OCI-M2 (cell line): Measurements from ENCODE around the gene PRXL2B.
"Not testable (repeated sequence)": the region's sequence is repeated elsewhere in the genome, so short reads cannot be mapped to it uniquely, and the experiment has no call there.

Experiments
- DNase-seq: peaks from one replicate; lab custom pipeline; 2025; ENCODE audit not compliant: unreplicated experiment; lab: John Stamatoyannopoulos, UW

Gene PRXL2B

DNA sequence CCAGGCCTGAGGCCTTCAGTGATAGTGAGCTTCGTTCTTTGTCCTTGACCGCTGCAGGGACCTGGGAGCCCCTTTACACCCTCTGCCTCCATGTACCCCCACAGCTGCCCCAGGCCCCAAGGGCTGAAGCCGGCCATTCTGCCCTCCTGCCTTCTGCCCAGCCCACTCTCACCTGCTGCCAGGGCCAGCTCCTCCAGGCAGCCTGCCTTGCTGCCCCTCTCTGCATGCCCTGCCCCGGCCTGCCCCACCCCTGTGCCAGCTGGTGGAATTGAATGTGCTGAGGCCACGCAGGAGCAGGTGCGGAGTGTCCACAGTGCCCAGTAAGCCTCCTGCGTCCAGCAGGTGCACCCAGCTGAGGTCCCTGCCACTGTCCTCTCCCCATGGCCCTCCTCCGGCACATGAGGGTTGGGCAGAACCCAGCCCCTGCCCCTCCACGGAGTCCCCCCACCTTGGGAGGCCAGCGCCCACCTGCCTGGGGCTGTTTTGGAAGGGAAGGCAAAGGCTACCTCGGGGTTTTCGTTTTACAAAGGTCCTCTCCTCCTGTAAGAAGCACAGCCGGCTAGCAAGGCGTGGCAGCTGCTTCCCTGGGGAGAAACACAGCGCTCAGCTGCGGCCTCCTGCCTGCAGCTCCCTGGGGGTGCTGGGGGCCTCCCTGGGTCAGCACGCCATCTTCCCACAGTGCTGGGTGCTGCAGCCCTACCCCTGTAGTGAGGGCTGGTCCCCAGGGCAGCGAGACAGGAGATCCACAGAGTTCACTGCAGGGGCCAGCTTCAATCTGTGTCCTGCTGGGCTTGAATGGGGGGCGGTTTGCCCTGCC lies 25.3 kb downstream of the PRXL2B start:
- no peak for DNase-seq

DNA sequence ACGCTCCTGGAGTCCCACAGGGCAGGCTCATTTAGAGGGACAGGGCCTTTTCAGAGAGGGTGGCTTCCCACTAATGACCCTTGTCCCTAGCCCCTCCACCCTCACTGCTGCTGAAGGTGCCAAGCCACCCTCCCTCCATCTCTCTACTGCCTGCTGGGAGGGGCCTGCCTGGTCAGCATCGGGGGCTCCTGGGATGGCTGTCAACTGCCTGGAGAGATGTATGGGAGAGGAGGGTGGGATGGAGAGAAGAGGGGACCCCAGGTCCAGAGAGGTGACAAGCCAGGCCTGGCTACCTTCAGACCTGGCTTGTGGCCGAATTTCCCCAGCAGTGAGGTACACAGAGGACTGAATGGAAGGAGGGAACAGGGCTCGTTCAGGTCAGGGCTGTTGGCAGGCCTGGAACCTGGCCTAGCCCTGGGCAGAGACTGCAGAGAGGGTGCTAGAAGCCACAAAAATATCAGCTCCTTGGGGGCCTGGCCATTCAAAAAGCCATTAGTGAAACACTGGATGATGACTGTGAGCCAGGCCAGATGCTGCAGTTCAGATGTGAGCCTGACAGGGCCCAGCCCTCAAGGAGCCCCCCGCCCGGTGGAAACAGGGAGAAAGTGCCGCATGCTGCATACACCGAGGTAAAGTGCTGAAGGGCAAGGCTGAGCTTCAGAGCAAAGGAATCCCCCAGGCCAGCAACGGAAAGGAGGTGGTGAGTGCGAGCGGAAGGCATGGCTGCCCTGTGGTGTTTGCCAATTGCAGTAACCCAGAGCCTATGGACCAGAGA lies 26.2 kb downstream of the PRXL2B start:
- DNase-seq: no peak

GRCh38 chr1:2614145-2614544 lies 27.6 kb downstream of the PRXL2B start:
- DNase-seq: no peak

GRCh38 chr1:2617971-2618470 lies 31.4 kb downstream of the PRXL2B start:
- no peak for DNase-seq

- no peak for DNase-seq
Measured at GRCh38 chr1:2623571-2624337, 37.2 kb downstream of the PRXL2B start.

GRCh38 chr1:2624735-2625300 lies 38.2 kb downstream of the PRXL2B start:
- DNase-seq: no peak

GRCh38 chr1:2625311-2625710 lies 38.7 kb downstream of the PRXL2B start:
- no peak for DNase-seq

DNA sequence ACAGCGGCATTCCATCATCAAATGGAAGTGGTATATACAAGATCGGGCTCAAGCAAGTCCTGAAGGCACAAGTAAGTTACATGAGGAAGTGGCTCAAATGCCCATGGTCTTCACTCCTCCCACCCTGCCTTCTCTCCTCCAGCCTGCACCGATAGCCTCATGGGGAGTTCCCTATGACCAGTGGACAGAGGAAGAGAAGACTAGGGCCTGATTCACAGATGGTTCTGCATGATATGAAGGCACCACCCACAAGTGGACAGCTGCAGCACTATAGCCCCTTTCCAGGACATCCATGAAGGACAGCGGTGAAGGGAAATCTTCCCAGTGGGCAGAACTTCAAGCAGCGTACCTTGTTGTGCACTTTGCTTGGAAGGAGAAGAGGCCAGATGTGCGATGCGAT lies 39.2 kb downstream of the PRXL2B start:
- DNase-seq: not testable (repeated sequence)

DNA sequence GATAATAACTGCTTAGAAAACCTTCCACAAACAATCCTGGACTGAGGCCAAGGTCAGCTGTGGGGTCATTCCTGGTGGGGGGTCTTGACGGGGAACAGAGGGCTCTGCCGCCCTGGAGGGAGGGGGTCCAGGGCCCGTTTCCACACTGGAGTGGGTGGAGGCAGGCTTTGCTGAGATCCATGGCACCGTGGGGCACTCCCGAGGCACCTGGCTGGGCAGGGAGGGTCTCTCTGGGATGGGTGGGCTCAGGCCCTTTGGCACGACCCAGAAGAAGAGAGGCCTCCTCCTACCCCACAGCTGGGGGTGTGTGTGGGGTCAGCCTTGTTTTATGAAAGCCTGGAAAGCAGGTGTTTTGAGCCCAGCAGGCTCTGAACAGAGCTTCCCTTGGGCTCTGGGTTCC lies 41.2 kb downstream of the PRXL2B start:
- no peak for DNase-seq

GRCh38 chr1:2628191-2628932 lies 41.8 kb downstream of the PRXL2B start:
- DNase-seq: no peak

DNA sequence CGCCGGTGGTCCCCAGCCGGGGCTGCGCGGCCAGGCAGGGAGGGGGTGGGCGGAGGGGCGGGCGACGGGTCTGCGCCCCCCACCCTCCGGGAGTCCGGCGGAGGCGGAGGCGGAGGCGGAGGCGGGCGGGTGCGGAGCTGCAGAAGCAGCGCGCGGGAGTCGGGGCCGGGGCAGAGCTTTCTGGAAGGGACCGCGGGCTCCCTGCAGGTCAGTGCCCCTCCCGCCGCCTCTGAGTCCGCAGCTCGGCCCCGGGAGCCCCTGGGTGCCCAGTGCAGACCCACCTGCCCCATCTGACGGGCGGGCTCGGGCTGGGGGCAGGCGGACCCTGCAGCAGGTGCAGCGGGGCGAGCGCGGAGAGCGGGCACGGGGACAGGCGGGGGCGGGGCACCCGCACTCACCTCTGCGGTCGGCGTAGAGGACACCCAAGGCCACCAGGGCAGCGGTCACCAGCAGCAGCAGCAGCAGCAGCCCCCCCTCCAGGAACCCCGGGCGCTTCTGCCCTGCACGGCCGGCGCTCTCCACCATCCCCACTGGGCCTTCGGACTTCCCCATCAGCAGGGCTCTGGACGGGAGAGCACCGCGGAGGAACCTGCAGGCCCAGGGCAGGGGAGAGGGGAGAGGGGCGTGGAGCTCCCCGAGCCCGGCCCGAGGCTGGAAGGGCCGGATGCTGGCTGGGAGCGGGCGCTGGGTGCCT lies 42.5 kb downstream of the PRXL2B start:
- DNase-seq: no peak

GRCh38 chr1:2629627-2630497 lies 43.3 kb downstream of the PRXL2B start:
- DNase-seq: no peak

DNA sequence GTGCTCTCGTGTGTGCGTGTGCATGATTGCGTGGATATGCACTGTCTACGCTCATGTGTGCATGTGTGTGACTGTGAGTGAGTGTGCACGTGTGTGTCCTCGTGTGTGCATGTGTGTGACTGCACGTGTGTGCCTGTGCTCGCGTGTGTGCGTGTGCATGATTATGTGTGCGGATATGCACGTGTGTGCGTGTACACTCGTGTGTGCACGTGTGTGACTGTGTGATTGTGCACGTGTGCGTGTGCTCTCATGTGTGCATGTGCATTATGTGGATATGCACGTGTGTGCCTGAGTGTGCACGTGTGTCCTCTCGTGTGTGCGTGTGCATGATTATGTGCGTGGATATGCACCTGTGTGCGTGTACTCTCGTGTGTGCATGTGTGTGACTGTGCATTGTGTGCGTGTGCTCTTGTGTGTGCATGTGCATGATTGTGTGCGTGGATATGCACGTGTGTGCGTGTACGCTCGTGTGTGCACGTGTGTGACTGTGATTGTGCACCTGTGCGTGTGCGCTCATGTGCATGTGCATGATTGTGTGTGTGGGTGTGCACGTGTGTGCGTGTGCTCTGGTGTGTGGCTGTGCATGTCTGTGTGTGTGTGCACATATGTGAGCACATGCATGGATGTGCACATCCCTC lies 44.0 kb downstream of the PRXL2B start:
- no peak for DNase-seq

DNA sequence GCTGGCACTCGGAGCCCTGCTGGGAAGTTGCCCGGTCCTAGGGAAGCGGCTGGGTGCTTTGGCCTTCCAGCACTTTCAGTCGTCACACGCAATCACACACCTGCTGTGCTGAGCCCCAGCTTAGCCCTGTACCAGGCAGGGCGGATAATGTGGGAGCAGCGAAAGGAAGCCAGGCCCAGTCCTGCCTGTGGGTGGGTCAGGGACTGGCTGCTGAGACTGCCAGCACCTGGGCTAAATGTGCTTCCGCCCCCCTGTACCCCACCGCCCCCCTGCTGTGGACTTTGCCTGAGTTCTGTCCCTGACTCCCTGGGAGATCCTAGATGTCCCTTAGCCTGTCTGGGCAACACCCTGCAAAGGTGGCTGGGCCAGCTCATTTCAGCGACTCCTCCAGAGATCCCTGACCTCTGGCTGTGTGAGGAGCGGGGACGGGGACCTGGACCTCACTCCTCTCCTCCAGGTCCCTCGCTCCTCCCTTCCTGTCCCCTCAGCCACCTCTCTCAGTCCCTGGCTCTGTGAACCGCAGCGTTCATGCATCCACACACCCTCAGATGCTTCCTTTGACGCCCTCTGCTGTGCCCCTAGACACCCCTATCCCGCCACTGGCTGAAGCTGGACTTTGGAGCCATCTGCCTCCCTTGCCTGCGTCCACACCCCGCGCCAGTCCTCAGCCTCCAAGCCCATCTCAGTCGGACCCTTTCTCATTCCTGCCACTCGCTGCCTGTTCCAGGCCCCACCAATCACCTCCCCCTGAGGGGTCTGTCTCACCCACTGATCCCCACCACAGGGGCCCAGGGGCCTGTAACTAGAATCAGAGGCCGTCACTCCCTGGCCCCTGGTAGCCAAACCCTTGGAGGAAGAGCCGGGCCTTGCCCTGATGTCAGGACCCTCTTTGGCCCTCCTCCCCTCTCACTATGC lies 44.8 kb downstream of the PRXL2B start:
- DNase-seq: no peak

DNA sequence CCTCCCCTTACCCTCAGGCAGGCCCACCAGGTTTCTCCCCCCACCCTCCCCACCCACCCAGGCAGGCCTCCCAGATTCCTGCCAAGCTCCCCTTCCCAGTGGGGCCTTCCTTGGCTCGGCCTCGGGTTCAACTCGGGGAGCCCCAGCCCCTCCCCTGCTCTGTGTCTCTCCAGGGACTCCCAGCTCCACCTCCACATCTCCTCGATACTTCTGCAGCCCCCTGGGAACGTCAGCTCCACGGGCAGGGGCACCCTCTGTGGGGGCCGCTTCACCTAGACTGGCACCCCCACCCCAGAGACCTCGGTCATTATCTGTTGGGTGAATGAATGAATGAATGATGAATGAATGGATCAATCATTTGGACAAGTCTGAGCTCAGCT lies 45.5 kb downstream of the PRXL2B start:
- DNase-seq: no peak

DNA sequence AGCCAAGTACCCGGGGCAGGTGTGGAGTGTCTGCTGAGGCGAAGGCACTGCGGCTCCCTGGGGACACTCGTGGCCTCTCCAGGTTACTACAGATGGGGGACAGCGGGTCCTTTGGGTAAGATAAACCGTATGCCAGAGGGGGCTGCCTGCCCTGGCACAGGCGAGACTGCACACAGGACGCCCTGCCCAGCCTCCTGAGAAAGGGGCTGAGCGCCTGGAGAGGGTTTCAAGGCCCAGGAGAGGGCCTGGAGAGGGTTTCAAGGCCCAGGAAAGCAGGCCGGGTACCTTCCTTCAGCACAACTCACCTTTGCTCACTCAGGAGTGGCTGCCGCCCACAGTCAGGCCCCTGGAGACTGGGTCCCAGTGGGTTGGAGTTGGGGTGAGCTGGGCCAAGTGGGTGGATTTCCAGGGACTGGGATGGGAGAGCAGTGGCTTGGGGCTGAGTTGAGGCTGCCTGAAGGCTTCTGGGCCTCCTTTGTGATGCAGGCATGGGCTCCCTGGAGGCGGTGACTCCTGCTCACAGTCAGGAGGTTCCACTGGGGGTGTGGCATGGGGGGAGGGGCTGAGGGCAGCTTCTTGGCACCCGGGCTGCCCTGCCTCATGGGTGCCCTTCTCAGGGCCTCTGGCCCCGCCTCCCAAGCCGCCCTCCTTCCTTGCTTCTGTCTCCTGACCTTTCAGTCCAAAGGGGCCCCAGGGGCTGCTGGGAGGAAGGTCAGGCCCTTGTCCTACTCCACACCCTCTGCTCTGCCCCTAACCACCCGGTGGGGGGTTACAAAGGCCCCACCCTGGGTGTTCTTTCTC lies 46.2 kb downstream of the PRXL2B start, which contains the start of gene MMEL1:
MMEL1 (minus strand) TSS at position 456 of the 801 bp plus-strand sequence. CDS start 3,532 bp downstream, outside the sequence.
- no peak for DNase-seq
